ENCODE measurements around the gene ATP1A4.

Gene ATP1A4

DNA sequence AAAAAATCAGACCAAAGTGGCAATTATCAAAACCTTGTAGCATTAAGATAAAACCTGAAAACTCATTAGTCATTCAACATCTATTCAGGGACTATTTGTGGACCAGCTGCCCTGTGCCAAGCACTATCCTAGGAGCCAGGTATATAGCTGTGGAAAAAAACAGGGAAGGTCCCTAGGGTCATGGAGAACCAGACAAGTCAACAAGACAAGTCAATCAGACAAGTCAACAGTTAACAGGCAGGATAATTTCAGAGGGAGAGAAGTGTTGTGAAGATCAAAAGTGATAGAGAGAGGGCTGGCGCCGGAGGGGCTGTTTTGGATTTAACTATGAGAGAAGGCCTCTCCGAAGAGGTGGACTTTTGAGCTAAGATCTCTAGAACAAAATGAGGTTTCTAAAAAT is 3.3 kb upstream of the ATP1A4 start:
- no peak for DNase-seq

DNA sequence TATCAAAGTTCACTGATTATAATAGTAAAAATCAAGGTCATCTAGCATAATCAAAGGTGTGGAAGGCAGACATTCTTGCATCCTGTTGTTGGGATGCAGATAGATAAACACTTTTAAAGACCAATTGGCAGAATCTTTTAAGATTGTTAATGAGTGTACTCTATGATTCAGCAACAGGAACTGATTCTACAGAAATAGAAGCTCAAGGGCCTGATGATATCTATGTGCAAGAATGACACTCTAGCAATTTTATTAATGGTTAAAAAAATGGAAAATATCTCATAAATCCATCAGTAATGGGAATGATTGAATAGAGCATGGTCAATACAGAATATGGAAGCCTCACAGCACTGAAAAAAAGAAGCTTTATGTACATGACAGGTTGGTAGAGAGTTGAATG is 2.2 kb upstream of the ATP1A4 start:
- DNase-seq: no peak

DNA sequence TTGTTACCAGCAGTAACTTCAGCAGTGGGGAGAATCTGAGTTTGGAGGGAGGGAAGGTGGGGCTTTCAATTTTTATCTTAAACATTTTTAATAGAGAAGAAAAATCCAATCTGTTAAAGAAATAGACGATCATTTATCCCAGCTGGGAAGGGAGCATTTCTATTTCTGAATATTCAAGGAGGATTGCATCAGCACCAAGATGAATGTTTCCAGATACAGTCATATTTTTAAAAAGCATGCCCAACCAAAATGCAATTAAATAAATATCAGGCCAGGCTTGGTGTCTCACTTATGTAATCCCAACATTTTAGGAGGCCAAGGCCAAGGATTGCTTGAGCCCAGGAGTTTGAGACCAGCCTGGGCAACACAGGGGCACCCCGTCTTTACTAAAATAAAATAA is 1.7 kb upstream of the ATP1A4 start:
- no peak for DNase-seq

DNA sequence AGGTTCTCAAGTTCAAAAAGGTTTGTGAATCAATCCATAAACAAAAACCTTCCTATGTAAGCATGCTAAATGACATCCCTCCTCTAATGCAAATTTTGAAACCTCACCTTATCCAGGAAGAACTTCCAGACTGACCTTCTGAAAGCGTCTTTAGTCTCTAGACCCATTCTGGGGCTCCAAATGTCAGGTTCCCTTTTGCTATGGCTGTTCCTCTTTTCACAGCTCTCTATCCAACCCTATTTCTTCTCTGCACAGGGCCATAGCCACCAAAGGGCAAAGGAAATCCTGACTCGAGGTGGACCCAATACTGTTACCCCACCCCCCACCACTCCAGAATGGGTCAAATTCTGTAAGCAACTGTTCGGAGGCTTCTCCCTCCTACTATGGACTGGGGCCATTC is 3.4 kb downstream of the ATP1A4 start:
- DNase-seq: no peak

DNA sequence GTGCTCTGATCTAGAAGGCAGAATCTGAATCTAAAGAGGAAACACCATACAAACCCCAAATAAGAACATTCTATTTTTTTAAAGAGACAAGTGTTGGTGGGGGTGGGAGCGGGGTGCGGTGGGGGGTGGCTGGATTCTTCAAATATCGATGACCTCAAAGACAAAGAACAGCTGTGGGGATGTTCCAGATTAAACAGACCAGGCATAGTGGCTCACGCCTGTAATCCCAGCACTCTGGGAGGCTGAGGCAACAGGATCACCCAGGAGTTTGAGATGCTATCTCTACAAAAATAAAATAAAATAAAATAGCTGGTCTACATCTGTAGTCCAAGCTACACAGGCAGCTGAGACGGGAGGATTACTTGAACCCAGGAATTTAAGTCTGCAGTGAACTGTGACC is 5.0 kb downstream of the ATP1A4 start:
- no peak for DNase-seq

DNA sequence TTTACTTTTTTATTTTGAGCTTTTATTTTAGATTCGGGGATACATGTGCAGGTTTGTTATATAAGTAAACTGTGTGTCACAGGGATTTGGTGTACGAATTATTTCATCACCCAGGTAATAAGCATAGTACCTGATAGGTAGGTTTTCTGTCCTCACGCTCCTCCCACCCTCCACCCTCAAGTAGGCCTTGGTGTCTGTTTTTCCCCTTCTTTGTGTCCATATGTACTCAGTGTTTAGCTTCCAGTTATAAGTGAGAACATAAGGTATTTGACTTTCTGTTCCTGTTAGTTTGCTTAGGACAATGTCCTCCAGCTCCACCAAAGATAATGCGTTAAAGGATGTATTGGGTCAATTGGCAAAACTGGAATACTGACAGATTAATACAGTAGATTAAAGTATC is 5.8 kb downstream of the ATP1A4 start:
- DNase-seq: no peak

DNA sequence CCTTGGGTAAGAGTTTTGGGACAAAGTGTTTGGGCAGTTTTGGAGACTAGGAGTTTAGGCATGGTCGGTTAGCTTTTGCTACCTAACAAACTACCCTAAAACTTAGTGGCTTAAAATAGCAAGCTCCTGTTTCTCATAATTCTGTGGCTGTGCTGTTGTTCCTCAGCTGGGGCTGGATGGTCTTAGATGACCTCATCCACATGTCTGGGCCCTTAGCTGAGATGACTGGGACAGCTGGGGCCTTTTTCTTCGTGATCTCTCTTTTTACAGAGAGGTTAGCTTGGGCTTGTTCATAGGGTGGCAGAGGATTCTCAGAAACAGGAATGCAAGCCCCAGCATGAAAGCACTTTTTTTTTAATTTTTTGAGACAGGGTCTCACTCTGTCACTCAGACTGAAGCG is 6.6 kb downstream of the ATP1A4 start:
- no peak for DNase-seq

DNA sequence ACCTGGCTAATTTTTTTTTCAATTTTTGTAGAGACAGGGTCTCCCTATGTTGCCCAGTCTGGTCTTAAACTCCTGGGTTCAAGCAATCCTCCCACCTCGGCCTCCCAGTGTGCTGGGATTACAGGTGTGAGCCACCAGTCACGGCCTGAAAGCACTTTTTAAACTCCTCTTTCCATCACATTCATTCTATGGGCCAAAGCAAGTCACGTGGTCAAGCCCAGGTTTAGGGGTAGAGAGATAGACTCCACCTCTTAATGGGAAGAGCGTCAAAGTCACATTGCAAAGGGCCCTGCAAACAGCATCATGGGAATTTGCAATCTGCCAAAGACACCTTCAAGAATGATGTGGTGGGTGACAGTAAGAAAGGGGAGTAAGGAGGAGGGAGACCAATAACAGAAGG is 7.1 kb downstream of the ATP1A4 start:
- no peak for DNase-seq

DNA sequence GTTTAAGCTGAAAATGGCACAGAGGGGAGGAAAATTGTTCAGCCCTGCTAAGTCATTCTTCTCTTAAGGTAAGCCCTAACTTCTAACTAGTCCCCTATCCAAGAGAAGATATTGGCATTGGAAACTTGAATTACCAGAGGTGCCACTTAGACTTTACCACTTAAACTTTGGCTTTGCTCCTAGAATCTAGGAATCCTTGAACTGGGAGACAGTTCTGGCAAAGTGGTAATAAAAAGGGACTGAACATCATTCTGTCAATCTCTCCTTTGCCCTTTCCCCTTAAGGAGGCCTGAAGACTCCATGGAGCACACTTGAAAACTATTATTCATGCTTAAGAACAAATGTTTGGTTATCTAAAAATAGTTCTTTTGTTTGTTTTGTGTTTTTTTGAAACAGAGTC is 8.4 kb downstream of the ATP1A4 start:
- DNase-seq: no peak

DNA sequence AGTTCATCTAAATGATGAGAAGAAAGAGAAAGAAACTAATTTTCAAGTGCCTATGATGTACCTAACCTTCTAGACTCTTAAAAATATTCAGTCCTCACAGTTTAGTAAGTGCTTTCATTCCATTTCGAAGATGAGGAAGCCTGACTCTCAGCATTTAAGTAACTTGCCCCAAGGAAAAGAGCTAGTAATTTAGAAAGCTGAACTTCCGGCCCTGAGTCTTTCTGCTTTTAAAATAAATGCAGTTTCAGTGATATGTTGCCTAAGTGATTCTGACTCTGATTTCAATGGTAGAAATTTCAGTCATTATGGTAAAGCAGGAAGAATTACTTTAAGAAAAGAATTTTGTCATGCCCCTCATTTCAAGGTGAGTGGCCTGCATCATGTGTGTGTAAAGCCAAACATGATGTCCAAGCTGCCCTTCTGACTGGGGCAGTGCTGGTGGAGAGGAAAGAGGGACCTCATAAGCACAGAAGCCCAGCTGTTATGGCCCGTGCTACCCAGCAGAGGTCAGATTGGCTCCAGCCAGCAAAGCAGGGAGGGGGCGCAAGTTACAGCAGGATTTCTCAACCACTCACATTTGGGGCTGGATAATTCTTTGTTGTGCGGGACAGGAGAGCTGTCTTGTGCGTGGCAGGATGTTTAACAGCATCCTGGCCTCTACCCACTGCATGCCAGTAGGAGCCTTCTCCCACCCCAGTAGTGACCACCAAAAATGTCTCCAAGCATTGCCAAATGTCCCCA is 10.7 kb downstream of the ATP1A4 start:
- no peak for DNase-seq

DNA sequence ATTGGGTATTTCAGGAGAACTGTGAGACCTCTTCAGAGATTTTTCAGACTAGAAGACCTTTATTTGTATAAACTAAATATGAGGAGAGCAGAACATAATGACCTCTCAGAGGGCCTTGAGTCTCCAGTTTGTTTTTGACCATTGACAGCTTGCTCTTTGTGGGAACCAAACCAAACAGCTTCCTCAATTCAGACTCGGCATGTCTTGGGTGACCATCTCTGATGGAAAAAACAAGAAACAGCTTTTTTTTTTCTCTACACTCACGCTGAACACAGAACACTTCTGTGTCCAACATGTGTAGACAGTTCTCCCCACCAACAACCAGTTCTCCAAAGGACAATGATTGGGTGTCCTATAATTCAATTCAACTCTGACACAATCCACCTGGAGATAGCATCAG is 11.5 kb downstream of the ATP1A4 start:
- DNase-seq: no peak

DNA sequence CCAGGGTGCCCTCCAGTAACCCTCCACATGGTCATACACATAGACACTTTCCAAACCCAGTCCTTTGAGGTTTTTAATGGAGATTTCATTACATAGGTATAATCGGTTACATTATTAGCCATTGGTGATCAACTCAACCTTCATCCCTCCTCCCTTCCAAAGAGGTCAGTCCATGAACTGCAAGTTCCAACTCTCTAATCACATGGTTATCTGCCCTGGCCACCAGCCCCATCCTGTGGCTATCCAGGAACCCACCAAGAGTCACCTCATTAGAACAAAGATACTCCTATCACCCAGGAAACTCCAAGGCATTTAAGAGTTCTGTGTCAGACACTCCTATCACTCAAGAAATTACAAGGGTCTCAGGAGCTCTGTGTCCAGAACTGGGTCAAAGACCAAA is 12.2 kb downstream of the ATP1A4 start:
- DNase-seq: no peak

DNA sequence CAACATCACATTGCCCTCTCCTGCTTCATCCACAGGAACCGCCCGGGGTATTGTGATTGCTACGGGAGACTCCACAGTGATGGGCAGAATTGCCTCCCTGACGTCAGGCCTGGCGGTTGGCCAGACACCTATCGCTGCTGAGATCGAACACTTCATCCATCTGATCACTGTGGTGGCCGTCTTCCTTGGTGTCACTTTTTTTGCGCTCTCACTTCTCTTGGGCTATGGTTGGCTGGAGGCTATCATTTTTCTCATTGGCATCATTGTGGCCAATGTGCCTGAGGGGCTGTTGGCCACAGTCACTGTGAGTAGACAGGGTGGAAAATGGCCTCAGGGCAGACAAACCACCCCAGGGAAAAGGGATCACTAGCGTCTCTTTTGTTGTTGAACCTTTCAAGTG is 12.7 kb downstream of the ATP1A4 start:
- no peak for DNase-seq

DNA sequence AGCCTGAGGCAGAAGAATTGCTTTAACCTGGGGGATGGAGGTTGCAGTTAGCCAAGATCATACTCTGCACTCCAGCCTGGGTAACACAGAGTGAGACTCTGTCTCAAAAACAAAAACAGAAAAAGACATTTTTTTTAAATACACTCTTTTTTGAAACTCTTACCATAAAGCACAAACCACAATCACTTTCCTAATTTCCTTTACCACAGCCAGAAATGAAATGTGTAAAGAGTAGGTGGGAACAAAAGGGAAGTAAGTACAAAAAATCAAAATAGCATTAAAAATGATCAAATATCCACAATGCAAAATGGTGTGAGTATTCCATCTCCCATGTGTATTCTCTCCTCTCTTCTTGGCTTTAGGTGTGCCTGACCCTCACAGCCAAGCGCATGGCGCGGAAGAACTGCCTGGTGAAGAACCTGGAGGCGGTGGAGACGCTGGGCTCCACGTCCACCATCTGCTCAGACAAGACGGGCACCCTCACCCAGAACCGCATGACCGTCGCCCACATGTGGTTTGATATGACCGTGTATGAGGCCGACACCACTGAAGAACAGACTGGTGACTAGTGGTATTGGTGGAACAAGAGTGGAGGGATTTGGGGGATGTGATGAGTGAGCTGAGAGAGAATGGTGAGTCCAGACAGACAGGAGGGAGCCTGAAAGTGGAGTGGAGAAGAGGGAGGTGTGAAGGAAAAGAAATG is 14.9 kb downstream of the ATP1A4 start:
- no peak for DNase-seq

DNA sequence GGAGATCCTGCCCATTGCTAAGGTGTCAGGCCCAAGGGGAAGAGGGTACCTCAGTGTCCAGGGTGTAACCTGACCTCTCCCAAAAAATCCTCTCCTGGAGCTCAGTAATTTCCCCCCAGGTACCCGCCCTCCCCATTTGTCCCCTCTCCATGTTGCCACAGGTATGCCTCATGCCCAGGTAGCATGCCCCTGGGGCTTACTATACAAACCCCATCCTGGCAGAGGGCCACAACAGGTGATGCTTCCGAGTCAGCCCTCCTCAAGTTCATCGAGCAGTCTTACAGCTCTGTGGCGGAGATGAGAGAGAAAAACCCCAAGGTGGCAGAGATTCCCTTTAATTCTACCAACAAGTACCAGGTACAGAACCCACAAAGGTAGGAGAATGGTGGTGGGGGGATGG is 15.7 kb downstream of the ATP1A4 start:
- DNase-seq: no peak

DNA sequence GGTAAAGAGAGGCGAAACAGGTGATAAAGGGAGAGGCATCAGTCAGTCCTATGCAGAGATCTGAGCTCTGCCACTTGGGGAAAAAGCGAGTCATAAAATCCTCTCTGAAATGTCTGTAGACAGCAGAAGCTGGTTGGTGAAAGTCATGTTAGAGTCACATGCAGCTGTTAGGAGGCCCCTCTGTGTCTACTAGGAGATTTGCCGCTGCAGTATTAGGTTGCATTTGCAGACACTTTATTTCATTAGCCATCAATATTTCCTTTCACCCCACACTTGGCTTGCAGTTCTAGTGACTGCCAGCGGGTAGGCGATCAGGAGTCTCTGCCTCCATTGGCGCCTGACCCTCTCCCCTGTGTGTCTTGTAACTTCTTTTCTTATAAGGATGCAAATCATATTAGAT is 16.2 kb downstream of the ATP1A4 start:
- DNase-seq: no peak

DNA sequence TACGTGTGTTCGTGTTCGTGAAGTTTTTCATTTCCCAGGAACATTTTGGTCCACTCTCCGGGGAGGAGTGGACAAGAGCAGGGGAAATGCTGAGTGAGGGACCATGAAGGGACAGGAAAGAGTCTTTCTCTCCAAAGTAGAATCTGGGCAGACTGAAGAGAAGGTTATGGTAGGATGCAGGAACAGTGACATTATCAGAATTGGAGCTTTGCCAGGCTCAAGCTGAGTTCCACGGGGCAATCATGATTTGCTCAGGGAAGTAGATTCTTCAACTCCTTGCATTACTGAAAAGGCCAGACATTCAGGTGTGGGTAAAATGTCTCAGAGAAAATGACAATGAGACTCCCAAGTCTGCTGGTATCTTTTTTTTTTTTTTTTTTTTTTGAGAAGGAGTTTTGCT is 16.6 kb downstream of the ATP1A4 start:
- DNase-seq: no peak

DNA sequence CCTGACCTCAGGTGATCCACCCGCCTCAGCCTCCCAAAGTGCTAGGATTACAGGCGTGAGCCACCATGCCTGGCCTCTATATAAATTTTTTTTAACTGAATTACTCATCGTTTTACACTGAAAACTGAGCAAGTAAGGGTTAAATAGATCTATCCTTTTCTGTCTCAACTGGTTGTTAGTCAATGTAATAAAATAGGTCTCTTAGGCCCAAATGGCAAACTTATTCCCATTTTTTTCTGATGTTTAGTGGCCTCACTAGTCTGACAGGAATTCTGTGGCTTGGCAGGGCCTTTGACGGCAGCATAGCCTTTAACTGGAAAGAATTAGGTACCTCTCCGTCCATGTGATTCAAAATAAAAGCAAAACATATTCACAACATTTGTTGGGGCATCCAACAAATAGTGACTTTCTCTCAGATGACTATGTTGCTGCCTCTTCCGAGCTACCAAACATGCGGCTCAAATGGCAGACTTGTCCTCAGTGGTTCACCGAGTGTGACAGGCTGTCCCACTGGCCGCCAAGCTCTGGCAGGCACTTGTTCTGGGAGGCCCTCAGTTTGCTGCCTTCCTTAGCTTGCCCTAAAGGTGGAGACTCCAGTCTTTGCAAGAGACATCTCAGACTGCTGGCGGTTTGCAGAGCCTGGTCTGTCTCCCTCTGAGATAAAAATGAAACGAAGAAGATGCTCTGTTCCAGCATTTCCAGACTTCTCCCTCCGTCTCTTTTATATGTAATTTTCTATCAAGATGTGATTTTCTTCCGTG is 17.4 kb downstream of the ATP1A4 start:
- no peak for DNase-seq

DNA sequence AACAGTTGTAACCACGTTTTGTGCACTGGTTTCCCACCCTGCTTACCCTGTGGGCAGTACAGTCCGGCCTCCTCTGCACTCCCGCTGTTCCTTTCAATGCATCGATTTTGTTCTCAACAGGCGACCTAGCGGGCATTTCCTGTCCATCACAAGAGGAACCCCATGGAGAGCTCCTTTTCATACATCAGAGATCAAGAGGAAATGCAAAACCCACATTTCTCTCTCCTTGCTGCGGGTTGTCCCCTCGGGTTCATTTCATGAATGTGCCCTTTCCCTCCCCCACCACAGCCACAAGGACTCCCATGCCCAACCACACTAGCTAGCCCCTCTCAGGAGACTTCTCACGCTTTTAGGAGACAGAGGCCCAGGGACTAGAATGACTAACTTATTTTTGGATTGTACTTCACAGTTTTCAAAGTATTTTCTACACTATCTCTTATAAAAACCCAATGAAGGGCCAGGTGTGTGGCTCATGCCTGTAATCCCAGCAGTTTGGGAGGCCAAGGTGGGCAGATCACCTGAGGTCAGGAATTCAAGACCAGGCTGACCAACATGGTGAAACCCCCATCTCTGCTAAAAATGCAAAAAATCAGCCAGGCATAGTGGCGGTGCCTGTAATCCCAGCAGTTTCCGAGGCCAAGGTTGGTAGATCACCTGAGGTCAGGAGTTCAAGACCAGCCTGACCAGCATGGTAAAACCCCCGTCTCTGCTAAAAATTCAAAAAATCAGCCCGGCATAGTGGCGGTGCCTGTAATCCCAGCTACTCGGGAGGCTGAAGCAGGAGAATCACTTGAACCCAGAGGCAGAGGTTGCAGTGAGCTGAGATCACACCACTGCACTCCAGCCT is 18.4 kb downstream of the ATP1A4 start:
- DNase-seq: no peak

DNA sequence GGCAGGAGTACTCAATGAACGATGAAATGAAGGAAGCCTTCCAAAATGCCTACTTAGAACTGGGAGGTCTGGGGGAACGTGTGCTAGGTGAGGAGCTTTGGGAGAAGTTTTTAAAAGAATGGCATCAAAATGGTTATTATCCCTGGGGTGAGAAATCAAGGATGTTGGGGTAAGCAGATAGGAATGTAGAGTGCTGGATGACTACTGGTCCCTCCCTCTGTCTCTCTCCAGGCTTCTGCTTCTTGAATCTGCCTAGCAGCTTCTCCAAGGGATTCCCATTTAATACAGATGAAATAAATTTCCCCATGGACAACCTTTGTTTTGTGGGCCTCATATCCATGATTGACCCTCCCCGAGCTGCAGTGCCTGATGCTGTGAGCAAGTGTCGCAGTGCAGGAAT is 20.0 kb downstream of the ATP1A4 start:
- no peak for DNase-seq

DNA sequence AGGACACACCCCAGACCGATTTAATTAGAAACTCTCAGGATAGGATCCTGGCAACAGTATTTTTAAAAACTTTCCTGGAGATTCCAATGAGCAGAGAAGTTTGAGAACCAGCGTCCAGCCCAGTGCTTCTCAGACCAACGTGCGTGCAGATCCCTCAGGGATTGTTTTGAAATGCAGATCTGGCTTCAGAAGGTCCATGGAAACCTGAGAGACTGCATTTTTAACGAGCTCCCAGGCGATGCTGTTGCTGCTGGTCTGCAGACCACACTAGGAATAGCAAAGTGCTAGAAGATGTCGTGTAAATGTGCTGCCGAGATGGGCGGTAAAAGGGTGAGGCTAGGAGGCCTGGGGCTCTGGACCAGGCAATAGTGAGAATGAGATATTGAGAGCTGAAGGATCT is 20.6 kb downstream of the ATP1A4 start:
- DNase-seq: no peak

DNA sequence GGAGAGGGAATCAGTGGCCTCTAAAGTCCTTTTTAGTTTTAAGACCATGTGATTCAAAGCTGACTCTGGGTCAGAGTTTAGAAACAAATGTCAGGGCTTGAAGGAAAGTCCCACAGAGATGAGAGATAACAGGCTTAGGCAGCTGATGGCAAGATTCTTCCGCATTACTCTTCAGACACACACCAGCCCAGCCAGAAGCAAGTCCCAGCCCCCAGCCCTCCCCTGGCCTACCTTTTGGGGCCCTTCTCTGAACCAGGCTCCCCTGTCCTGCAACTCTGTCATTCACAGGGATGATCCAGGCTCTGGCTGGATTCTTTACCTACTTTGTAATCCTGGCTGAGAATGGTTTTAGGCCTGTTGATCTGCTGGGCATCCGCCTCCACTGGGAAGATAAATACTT is 25.8 kb downstream of the ATP1A4 start:
- DNase-seq: no peak

DNA sequence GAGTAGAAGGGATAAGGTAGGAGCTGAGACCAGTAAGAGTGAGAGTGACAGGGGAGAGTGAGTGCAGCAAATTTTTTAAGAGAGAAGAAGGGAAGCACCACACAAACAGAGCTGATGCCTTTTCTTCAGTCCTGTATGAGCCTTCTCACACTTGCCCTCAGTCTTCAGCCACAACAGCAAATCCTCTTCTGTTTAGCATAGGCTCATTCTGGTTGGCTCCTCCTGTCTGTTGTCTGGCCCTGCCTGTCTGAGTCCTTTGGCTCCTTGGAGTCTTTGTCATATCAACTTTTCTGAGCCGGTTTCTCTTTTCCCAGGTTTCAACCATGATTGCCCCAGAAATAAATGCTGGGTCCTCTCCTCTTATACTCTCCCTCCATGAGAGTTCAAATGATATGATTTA is 26.3 kb downstream of the ATP1A4 start:
- no peak for DNase-seq
